Nephron progenitor cell (in vitro differentiated cells): Measurements from ENCODE around the gene MAN2B2.

Experiments used
- DNase-seq: peaks from one replicate; pipeline ENCODE4 v3.0.0; 2021
- H3K27ac Mint-ChIP-seq: 2 replicates; pipeline ENCODE4 v1.8.0; 2021; ENCODE audit warnings: mild to moderate bottlenecking, moderate library complexity, mixed read lengths
- H3K27me3 Mint-ChIP-seq: 2 replicates; pipeline ENCODE4 v1.8.0; 2021; ENCODE audit warnings: mild to moderate bottlenecking, low read depth, mixed read lengths; ENCODE audit not compliant: poor library complexity
- H3K36me3 Mint-ChIP-seq: 2 replicates; pipeline ENCODE4 v1.8.0; 2021; ENCODE audit warnings: low read depth, mixed read lengths
- H3K4me1 Mint-ChIP-seq: 2 replicates; pipeline ENCODE4 v1.8.0; 2021; ENCODE audit warnings: mixed read lengths
- H3K4me3 Mint-ChIP-seq: 2 replicates; pipeline ENCODE4 v1.8.0; 2021; ENCODE audit warnings: mild to moderate bottlenecking, moderate library complexity, mixed read lengths
- H3K9me3 Mint-ChIP-seq: 2 replicates; pipeline ENCODE4 v1.8.0; 2021; ENCODE audit warnings: mild to moderate bottlenecking, moderate library complexity, mixed read lengths
- CTCF ChIP-seq: fragments of 200-600 bp; sonication (generic); IDR thresholded peaks from 2 replicates; pipeline ENCODE4 v1.5.0; 2021; ENCODE audit warnings: antibody characterized with exemption

The MAN2B2 gene

GRCh38 chr4:6565691-6566390, 9.1 kb upstream of the MAN2B2 start:
- DNase-seq: no peak
- no peak for TF ChIP-seq CTCF
- no peaks in the 10 kb centered on the region for H3K9me3 Mint-ChIP-seq
- H3K27ac Mint-ChIP-seq: no peak overlapping the region
- H3K36me3 Mint-ChIP-seq: no peaks in the 10 kb centered on the region
- peaks cover 92% of the 10 kb centered on the region for H3K27me3 Mint-ChIP-seq
- no peaks in the 10 kb centered on the region for H3K4me1 Mint-ChIP-seq
- no peak overlapping the region for H3K4me3 Mint-ChIP-seq

GRCh38 chr4:6566391-6567190, 8.4 kb upstream of the MAN2B2 start:
- DNase-seq: no peak
- peaks cover 7% of the 10 kb centered on the region for H3K9me3 Mint-ChIP-seq
- TF ChIP-seq CTCF: no peak
- no peaks in the 10 kb centered on the region for H3K36me3 Mint-ChIP-seq
- H3K27me3 Mint-ChIP-seq: peaks cover 92% of the 10 kb centered on the region
- H3K4me3 Mint-ChIP-seq: no peak overlapping the region
- H3K27ac Mint-ChIP-seq: no peak overlapping the region
- no peaks in the 10 kb centered on the region for H3K4me1 Mint-ChIP-seq

- H3K27me3 Mint-ChIP-seq: peaks cover 91% of the 10 kb centered on the region
Measured at GRCh38 chr4:6567218-6567617, 7.8 kb upstream of the MAN2B2 start.

GRCh38 chr4:6568148-6568547, 6.8 kb upstream of the MAN2B2 start:
- H3K36me3 Mint-ChIP-seq: no peaks in the 10 kb centered on the region
- no peak for DNase-seq
- no peaks in the 10 kb centered on the region for H3K4me1 Mint-ChIP-seq
- no peak overlapping the region for H3K27ac Mint-ChIP-seq
- H3K9me3 Mint-ChIP-seq: peaks cover 8% of the 10 kb centered on the region
- H3K4me3 Mint-ChIP-seq: no peak overlapping the region
- TF ChIP-seq CTCF: no peak
- peaks cover 90% of the 10 kb centered on the region for H3K27me3 Mint-ChIP-seq

More at GRCh38 chr4:6567218-6567617, 7.8 kb upstream of the MAN2B2 start:
- Mint-ChIP-seq H3K4me3 (no peak overlapping the region), H3K36me3 (no peaks in the 10 kb centered on the region), H3K4me1 (no peaks in the 10 kb centered on the region), H3K27ac (no peak overlapping the region), H3K9me3 (peaks cover 8% of the 10 kb centered on the region)
- TF ChIP-seq CTCF: no peak
- DNase-seq: no peak

GRCh38 chr4:6568689-6569332, 6.2 kb upstream of the MAN2B2 start:
- H3K4me3 Mint-ChIP-seq: no peak overlapping the region
- no peak for TF ChIP-seq CTCF
- H3K36me3 Mint-ChIP-seq: no peaks in the 10 kb centered on the region
- no peak overlapping the region for H3K27ac Mint-ChIP-seq
- peaks cover 94% of the 10 kb centered on the region for H3K27me3 Mint-ChIP-seq
- H3K9me3 Mint-ChIP-seq: peaks cover 8% of the 10 kb centered on the region
- DNase-seq: no peak
- no peaks in the 10 kb centered on the region for H3K4me1 Mint-ChIP-seq
